ENCODE measurements around the gene CASKIN1.
"Not testable (repeated sequence)": the region's sequence is repeated elsewhere in the genome, so short reads cannot be mapped to it uniquely, and the experiment has no call there.

CASKIN1 gene

DNA sequence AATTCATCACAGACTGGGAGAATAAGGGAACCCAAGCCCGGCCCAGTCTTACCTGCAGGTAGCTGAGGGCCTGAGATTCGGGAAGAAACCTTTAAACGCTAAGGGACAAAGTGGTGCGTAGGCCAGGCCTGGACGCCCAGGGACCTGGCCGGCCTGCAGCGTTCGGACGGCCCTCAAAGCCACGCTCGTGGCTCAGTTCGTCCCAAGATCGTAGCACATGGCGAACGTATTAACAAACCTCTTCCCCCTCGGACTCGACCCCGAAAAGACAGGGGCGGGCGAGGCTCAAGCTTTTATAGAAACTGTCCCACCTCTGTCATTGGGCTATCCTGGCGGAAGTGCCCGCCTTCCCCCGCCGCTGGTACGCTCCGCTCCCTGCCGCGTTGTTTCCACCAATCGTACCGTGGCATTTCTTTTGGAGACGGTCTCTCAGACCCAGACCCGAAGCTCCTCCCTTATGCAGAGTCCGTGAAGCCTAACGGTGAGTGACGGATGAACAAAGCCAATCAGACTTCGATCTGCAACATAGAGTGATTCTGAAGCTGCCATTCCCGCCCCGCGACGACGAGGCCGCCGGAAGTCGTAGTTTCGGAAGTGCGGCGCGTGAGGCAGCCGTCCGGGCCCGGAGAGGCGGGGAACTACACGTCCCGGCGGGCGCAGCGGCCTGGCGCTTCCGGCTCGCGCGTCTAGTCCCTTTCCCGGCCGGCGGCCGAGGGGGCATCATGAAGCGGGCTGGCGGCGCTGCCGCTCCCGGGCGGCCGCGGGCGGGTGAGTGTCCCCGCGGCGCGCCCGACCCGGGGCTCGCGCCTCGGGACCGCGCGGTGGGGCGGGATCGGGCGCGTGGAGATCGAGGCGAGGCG, 41.1 kb downstream of the CASKIN1 start, which contains the start of gene TRAF7:
TRAF7 (plus strand) TSS at position 692 of the 860 bp plus-strand sequence. CDS start 8,139 bp downstream, outside the sequence.
- DNase-seq = peak; percentile 94

DNA sequence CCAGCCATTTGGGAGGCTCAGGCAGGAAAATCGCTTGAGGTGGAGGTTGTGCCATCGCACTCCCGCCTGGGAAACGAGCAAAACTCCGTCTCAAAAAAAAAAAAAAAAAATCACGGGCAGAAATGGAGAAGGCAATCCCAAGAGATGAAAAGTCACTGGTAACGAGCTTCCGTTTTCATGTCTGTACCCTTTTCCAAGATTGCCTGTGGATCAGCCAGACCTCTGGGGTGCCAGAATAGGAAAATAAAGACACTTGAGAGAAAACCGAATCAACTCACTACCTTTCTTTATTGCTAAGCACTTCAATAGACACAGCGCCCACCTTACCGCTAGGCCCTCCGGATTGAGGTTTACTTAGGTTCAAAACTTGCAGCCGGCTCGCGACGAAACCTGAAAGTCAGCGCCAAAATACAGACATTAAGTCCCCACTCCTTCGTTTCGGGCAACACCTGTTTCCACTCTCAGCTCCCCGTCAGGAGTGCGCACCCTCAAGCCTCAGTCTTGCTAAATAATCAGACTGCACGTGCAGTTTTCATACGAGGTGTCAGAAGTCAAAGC, 41.8 kb downstream of the CASKIN1 start:
- no peak for DNase-seq

DNA sequence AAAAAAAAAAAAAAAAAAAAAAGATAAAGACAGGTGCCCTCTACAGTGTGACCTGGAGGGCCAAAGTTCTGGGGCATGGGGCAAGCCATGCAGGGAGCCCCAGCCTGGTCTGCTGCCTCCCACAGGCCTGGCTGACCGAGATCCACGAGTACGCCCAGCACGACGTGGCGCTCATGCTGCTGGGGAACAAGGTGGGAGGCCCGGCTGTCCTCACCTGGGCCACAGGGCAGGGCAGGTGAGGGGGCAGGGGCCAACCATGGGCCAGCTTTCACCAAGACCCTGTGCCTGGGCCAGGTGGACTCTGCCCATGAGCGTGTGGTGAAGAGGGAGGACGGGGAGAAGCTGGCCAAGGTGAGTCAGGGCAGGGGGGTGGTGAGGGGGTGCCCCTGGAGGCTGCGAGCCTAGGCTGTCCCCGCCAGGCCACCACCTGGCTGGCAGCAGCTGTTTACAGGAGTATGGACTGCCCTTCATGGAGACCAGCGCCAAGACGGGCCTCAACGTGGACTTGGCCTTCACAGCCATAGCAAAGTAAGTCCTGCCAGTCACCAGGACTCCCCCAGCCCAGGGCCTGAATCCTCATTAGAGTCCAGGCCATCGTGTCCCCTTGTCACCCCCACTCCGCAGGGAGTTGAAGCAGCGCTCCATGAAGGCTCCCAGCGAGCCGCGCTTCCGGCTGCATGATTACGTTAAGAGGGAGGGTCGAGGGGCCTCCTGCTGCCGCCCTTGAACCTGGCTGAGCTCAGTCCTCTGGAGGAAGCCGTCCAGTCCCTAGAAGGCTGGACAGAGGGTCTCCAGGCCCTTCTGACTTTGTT, 43.5 kb downstream of the CASKIN1 start:
- no peak for DNase-seq

DNA sequence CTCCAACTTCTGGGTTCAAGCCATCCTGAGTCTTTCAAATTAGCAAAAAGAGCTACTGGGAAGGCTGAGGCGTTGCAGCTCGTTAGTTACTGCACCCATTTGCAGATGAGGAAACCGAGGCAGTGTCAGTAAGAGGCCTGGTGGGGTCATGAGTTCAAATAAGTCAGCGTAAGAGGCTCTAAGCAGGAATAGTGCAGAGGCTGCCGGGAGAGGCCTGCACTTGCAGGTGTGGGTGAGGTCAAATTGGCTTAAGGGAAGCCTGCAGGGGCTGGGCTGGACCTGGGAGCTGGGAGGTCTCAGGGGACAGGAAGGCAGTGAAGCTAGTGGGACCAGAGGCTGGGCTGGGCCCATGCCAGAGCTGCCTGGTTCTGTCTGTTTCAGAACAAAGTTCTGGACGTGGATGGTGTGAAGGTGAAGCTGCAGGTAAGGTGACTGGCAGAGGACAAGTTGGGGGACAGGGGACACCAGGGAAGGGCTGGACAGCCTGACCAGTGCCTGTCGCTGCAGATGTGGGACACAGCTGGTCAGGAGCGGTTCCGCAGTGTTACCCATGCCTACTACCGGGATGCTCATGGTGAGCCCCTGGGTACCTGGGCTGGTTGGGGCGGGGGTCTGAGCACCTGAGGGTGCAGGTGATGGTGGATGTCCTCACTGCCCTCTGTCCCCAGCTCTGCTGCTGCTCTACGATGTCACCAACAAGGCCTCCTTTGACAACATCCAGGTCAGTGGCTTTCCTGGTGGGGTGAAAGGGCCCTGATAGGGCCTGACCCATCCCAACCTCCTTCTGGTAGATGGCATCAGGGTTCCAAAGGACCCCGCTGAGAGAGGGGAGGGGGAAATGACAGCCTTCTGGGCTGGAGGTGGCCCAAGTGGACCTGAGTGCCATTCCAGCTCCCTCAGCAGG, 45.0 kb downstream of the CASKIN1 start:
- DNase-seq = no peak

DNA sequence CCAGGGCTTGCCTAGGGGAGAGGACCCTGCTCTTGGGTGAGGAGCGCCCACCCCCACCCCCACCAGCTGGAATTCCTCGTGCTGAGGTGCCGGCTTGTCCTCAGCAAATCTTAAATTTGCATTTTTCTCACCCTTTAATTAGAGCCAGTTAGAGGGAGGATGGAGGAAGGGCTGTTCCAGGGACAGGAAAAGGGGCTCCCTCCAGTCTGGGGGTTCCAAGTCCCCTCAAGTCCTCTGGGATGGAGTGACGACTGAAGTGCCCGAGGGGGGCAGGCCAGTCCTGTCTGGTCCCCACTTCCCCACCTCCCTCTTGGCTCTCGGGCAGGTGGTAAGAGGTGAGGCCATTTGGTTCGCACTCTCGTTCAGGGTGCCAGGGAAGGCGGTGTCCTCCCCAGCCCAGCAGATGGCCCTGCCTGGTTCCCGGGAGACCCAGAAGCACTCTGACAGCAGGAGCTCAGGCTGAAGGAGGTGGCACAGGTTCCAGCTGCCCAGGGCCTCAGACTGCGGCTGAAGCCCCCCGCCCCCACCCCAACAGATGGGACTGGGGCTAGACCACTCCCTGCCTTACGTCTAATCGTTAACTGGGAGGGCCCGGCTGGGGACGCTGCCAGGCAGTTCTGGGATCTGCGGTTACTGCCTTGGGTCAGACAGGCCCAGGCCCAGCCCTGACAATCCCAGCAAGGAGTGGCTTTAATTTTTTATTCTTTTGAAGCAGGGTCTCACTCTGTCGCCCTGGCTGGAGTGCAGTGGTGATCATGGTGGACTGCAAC, 45.8 kb downstream of the CASKIN1 start:
- DNase-seq = no peak

DNA sequence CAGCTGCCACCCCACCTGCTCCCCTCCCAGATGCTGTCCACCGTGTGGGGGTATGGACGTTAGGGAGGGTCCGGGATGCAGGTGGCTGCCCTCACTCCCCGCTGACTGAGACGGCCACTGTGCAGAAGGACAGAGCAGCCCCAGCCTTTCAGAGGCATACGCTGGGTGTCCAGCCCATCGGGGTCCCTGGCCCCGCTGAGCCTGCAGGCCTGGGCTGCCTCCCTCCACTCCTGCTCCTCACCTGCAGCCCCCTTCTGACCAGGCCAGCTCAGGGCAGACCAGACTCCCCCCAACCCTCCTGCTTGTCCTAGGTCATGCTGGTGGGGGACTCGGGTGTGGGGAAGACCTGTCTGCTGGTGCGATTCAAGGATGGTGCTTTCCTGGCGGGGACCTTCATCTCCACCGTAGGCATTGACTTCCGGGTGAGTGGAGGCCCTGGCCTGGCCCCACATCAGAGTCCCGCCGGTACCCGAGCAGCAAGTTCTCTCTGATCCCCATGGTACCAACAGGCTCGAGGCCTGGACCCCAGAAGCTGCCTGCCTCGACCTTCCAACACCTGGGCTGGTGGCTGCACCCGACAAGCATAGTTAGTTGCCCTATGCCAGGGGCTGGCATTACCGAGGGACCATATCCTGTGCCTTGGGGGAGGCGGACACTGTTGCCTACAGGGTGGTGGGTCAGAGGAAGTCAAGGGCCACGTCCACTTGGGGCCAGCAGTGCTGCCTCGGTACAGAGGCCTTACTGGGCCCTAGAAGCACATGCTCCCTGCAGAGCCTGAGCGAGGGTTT, 46.6 kb downstream of the CASKIN1 start:
- DNase-seq = no peak

GRCh38 chr16:2148714-2149629, 47.4 kb downstream of the CASKIN1 start:
- DNase-seq = no peak

GRCh38 chr16:2147981-2148671, 48.3 kb downstream of the CASKIN1 start, which contains the start of gene RAB26:
TSS of gene RAB26 (plus strand) at chr16:2148625. CDS start at chr16:2148784, 159 bp downstream.
- peak; percentile 73 for DNase-seq

DNA sequence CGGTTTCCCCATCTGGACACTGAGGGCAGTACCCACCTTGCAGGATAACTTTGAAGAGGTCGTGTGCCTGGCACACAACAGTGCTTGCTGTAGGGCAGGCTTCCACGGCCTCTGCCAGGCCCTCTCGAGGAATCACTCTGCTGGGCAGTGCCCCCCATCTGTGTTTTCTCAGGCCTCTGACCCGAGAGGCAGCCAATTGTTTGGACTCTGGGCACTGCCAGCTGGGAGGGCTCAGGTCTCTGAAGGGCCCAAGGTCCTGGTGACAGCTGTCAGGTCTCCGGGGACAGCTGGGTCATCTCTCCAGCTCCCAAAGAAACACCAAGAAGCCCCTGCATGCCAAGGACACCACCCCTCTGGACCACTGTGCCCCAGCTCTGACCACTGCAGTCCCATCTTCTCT, 49.0 kb downstream of the CASKIN1 start:
- no peak for DNase-seq

- DNase-seq = no peak
These were observed 50.6 kb downstream of the CASKIN1 start for GRCh38 chr16:2145843-2146242.

GRCh38 chr16:2143878-2144485, 52.4 kb downstream of the CASKIN1 start:
- no peak for DNase-seq

- no peak for DNase-seq
These were observed 53.2 kb downstream of the CASKIN1 start for GRCh38 chr16:2142942-2143877.

DNA sequence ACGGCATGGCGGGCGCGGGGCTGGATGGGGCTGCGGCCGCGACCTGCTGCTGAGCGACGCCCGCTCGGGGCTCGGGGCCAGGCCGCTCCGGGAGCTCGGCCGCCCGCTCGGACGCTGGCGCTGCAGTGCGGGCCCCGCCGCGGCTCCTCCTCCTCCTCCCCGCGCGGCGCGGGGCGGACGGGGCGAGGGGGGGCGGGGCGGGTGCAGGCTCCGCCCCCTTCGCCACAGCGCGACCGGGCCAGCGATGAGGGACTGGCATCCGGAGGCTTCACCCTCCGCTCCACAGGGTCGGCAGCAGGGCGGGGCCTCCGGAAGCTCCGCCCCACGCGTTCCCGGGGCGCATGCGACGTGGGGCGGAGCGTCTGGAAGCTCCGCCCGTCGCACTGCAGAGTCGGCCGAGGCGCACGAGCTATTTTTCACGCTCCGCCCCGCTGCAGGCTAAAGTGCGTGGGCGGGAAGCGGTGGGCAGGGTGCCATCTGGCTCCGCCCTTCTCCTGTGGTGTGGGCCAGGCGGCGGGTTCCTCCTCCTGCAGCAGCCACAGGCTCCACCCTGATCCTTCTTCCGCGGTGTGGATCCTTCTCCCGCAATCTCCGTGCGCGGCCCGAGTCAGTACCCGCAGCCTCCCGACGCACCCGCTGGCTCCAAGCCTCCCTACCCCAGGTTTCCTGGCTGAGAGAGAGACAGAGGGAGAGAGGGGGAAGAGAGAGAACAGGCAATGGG, 60.5 kb downstream of the CASKIN1 start, which contains the start of gene PKD1:
PKD1 (minus strand) TSS at position 129 of the 721 bp plus-strand sequence. CDS start 209 bp downstream, outside the sequence.
- DNase-seq = peak; percentile 58

- not testable (repeated sequence) for DNase-seq
These were observed 61.3 kb downstream of the CASKIN1 start for GRCh38 chr16:2135071-2135470.

- DNase-seq = not testable (repeated sequence)
These were observed 62.6 kb downstream of the CASKIN1 start for GRCh38 chr16:2133797-2134196.

- not testable (repeated sequence) for DNase-seq
These were observed 66.4 kb downstream of the CASKIN1 start for GRCh38 chr16:2129890-2130447.

All from NCI-H774 (cell line).